ENCODE measurements around the gene SERGEF. TPM values are rescaled to one million over a fixed set of nuclear protein-coding genes. Genes with fewer than 3 reads are reported as not detected.
A peak's percentile ranks its signal among the peaks of the same experiment; 100 is the strongest.

Gene SERGEF
- total and polyA plus RNA-seq, 4 donors = 12.0 to 17.9 (median 13.4) TPM

- no peak for DNase-seq (ENCODE audit: low spot score)
- Histone ChIP-seq H3K9me3 (ENCODE audit: control insufficient read depth in 4 of 4, low read length in 3 of 4) (no peaks in the 10 kb centered on the region), H3K4me3 (ENCODE audit: low read depth in 1 of 3, low read length in 3 of 3) (no peak overlapping the region), H3K27ac (ENCODE audit: low read depth in 1 of 2, low read length in 2 of 2) (peak overlapping the region; percentile 79 to 89), H3K4me1 (ENCODE audit: control insufficient read depth in 4 of 4, insufficient read depth in 4 of 4, low read length in 3 of 4) (peaks cover 10 to 47% (median 29%) of the 10 kb centered on the region in 4 donors), H3K9ac (ENCODE audit: low read depth in 1 of 2, low read length in 2 of 2) (peak overlapping the region in 1 of 2 donors; percentile 62), H3K27me3 (ENCODE audit: control insufficient read depth in 4 of 4, insufficient read depth in 4 of 4, low read length in 3 of 4) (no peaks in the 10 kb centered on the region), H3K36me3 (ENCODE audit: control insufficient read depth in 4 of 4, insufficient read depth in 3 of 4, low read depth in 1 of 4, low read length in 3 of 4) (peaks cover 0 to 9% (median 1%) of the 10 kb centered on the region in 4 donors)
- 37% methylated on average over 5 of the region's 5 CpGs for WGBS
- peak; percentile 95 to 96 for TF ChIP-seq HNF4A (conservative IDR thresholded peaks at IDR 0.05)
- peak; percentile 97 for TF ChIP-seq SP1 (IDR thresholded peaks at IDR 0.05)
- no peak for TF ChIP-seq CTCF (IDR thresholded peaks at IDR 0.05; ENCODE audit: low read depth, low read length, missing input control)
- peak; percentile 78 for TF ChIP-seq FOXA1 (IDR thresholded peaks at IDR 0.05)
- peak; percentile 74 for TF ChIP-seq YY1 (IDR thresholded peaks at IDR 0.05)
- peak; percentile 73 for TF ChIP-seq REST (IDR thresholded peaks at IDR 0.05)
- TF ChIP-seq FOXA2 (IDR thresholded peaks at IDR 0.05) = peak; percentile 79
- peak; percentile 93 for TF ChIP-seq HNF4G (IDR thresholded peaks at IDR 0.05)
- TF ChIP-seq ATF3 (IDR thresholded peaks at IDR 0.05) = peak; percentile 77
- TF ChIP-seq JUND (IDR thresholded peaks at IDR 0.05) = peak; percentile 82 to 87
- peak in 1 of 2 donors; percentile 70 for TF ChIP-seq EGR1 (IDR thresholded peaks at IDR 0.05; ENCODE audit: low read depth in 2 of 2)
- no peak for TF ChIP-seq NR2F2 (IDR thresholded peaks at IDR 0.05)
- TF ChIP-seq, protein P1, sequence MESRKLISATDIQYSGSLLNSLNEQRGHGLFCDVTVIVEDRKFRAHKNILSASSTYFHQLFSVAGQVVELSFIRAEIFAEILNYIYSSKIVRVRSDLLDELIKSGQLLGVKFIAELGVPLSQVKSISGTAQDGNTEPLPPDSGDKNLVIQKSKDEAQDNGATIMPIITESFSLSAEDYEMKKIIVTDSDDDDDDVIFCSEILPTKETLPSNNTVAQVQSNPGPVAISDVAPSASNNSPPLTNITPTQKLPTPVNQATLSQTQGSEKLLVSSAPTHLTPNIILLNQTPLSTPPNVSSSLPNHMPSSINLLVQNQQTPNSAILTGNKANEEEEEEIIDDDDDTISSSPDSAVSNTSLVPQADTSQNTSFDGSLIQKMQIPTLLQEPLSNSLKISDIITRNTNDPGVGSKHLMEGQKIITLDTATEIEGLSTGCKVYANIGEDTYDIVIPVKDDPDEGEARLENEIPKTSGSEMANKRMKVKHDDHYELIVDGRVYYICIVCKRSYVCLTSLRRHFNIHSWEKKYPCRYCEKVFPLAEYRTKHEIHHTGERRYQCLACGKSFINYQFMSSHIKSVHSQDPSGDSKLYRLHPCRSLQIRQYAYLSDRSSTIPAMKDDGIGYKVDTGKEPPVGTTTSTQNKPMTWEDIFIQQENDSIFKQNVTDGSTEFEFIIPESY (IDR thresholded peaks at IDR 0.05) = peak; percentile 77
- TF ChIP-seq RAD21 (IDR thresholded peaks at IDR 0.05) = peak; percentile 55 to 61
- TF ChIP-seq RXRA (IDR thresholded peaks at IDR 0.05) = peak; percentile 83 to 96
- TF ChIP-seq, protein P2, sequence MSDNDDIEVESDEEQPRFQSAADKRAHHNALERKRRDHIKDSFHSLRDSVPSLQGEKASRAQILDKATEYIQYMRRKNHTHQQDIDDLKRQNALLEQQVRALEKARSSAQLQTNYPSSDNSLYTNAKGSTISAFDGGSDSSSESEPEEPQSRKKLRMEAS (IDR thresholded peaks at IDR 0.05) = peak; percentile 88
- peak; percentile 50 for TF ChIP-seq TAF1 (conservative IDR thresholded peaks at IDR 0.05)
- TF ChIP-seq GABPA (IDR thresholded peaks at IDR 0.05 in 1 of 2, conservative IDR thresholded peaks at IDR 0.05 in 1 of 2) = peak; percentile 10 to 69
Observed at GRCh38 chr11:17954395-17955252, 58.2 kb downstream of the SERGEF start.
